HG02884 (cell line): Measurements from ENCODE around the gene EGFL7.
"Not testable (repeated sequence)": the region's sequence is repeated elsewhere in the genome, so short reads cannot be mapped to it uniquely, and the experiment has no call there.

ENCODE experiments used
- ATAC-seq: cut with Tn5 transposase; IDR thresholded peaks from one replicate; pipeline ENCODE4 v1.9.1; 2021; ENCODE audit warnings: mild to moderate bottlenecking, moderate library complexity; ENCODE audit not compliant: unreplicated experiment

EGFL7 gene

DNA sequence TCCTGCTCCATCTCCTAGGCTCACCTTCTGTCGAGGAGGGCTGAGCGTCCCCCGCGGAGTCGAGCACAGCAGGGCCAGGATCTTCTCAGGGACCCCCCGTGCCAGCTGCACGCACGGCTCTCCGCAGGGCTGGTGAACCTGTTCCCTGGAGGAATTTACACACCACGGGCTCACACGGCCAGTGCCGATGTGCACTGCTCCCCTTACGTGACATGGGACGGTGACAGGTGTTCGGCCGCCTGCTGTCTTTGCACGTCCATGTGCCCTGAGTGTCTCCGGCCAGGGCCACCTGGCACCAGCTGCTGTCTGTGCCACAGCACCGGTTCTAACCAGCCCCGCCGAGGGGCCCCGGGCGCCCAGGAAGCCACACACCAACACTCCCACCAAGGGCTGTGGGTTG is 33.2 kb downstream of the EGFL7 start:
- no peak for ATAC-seq

GRCh38 chr9:136696502-136696901 is 33.8 kb downstream of the EGFL7 start:
- ATAC-seq, result no peak

- no peak for ATAC-seq
These were observed 34.6 kb downstream of the EGFL7 start for GRCh38 chr9:136697146-136697820.

- ATAC-seq, result no peak
These were observed 35.3 kb downstream of the EGFL7 start for GRCh38 chr9:136697821-136698526.

DNA sequence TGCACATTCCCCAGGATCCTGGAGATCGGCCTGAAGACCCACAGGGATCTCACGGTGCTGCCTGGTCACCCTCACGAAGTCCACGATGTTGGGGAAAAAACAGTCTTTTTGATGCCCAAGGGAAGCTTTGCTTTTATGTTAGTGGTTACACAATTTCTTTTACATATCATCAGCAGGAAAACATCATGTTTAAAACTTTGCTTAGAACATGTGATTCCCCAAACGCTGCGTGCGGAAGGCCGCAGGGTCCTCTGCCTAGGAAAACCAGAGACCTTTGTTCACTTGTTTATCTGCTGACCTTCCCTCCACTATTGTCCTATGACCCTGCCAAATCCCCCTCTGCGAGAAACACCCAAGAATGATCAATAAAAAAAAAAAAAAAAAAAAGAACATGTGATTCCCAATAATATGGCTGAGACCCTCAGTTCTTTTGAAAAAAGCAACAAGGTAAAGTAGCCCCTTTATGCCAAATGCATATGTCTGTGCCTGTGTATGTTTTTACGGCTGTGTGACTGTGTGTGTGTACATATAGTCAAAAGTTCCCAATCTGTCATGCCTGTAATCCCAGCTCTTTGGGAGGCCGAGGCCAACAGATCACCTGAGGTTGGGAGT is 36.0 kb downstream of the EGFL7 start:
- no peak for ATAC-seq

DNA sequence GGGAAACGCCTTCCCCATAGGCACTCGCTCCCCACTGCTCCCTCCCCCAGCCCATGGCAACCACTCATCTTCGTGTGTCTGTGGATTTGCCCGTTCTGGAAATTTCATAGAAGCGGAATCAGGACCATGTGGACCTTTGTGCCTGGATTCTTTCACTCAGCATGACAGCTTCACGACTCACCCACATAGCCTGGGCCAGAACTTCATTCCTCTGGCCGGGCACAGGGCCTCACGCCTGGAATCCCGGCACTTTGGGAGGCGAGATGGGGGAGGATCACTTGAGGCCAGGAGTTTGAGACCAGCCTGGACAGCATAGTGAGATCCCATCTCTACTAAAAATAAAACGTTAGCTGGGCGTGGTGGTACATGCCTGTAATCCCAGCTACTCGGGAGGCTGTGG is 37.6 kb downstream of the EGFL7 start:
- no peak for ATAC-seq

GRCh38 chr9:136700959-136701667 is 38.4 kb downstream of the EGFL7 start:
- ATAC-seq, result no peak

DNA sequence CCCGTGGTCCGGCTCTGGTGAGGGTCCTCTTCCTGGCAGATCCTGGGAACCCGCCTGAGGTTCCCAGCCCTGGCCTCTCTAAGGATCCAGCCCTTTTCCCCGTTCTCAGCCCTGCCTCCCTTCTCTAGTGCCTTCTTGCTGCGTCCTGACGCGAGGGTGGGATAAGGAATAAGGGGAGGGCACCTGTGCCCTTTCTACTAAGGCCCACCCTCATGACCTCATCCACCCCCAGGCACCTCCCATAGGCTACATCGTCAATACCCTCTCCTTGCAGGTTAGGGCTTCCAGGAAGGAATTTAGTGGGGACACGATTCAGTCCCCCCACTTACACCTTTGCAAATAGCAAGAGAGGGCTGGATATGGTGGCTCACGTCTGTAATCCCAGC is 38.9 kb downstream of the EGFL7 start:
- no peak for ATAC-seq

- no peak for ATAC-seq
These were observed 40.7 kb downstream of the EGFL7 start for GRCh38 chr9:136703276-136703860.

DNA sequence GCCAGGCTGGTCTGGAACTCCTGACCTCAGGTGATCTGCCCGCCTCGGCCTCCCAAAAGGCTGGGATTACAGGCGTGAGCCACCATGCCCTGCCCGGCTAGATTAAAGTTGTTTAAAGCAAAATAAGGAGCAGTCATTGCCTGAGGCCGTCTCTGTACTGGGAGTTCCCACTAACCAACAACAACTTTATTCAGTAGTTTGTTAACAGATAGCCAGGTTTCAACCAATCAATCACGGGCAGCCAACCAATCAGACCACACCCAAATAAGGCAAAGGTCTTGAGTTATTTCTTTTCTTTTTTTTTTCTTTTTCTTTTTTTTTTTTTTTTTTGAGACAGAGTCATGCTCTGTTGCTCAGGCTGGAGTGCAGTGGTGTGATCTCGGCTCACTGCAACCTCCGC is 42.0 kb downstream of the EGFL7 start:
- not testable (repeated sequence) for ATAC-seq

GRCh38 chr9:136705564-136705963 is 42.8 kb downstream of the EGFL7 start:
- no peak for ATAC-seq

DNA sequence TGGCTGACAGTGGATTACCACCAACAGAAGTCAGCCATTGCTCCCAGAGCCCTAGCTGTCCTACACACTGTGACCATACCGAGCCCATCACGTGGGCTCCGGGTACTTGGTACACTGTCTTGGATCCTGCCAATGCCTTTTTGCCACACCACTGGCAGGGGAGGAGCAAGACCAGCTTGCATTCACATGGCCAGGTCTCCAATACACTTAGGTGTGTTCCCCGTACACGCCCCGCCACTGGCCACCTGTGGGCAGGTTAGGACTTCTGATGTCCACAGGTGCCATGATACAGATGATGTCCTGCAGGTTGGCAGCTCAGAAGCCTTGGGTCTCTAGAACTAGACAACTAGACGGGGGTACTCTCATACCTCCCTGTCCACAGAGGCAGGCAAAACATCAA is 44.3 kb downstream of the EGFL7 start:
- ATAC-seq, result no peak

DNA sequence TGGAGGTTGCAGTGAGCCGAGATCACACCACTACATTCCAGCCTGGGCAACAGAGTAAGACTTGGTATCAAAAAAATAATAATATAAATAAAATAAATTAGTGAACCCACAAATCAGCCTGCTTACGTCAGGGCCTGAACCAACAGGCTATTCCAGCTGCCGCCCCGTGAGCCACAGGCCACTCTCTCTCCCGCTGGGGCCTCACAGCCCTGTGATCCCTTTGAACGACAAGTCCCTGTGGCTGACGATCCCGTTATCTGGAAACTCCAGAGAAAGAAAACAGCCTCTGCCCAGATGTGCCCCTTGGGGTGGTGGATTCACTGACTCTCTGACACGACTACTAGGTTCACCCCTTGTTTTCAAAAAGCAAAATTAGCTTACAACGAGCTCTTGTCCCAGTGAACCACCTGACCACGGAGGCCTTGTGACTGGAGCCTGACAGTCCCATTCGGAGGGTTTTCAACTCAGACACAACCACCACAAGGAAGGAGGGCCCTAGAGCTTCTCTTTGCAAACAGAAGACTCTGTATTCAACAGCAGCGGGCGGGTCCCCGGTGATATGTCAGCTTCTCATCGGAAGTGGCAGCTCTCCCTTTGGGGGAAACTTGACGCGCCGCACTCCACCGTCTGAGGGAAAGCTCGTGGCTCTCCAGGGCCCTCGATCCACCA is 45.3 kb downstream of the EGFL7 start:
- no peak for ATAC-seq

GRCh38 chr9:136709454-136710109 is 46.9 kb downstream of the EGFL7 start:
- ATAC-seq, result no peak

- ATAC-seq, result no peak
These were observed 47.8 kb downstream of the EGFL7 start for GRCh38 chr9:136710543-136710942.

- not testable (repeated sequence) for ATAC-seq
These were observed 48.5 kb downstream of the EGFL7 start for GRCh38 chr9:136711219-136711648.

- no peak for ATAC-seq
These were observed 49.3 kb downstream of the EGFL7 start, which contains the start of gene DIPK1B for GRCh38 chr9:136711751-136712689. Gene DIPK1B, plus strand, starts transcription at chr9:136712572. Its CDS starts 94 bp downstream, at chr9:136712666.

- ATAC-seq, result no peak
These were observed 50.2 kb downstream of the EGFL7 start for GRCh38 chr9:136712690-136713544.
